Measurements from ENCODE around the gene OSBPL3. TPM values are rescaled to one million over a fixed set of nuclear protein-coding genes. Genes with fewer than 3 reads are reported as not detected.

Gene OSBPL3
- total RNA-seq, 1 experiment from 2014 or later, result 8.6 TPM

DNA sequence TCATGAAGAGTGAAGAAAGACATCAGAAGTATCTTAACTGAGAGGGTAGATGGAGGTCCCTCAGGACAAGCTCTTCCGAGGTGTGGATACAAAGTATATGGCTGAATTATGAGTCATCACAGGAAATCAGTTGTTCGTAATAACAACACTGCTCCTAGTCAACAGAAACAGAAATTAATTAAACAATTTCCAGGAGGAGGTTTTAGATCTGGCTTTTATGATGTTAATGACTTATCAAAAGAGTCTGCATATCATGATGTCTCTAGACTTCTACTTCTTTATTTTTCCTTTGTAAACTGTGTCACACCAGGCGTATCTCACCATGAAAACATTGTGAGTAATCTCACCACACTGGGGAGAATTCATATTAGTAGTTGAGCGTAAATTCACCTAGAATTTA, 31.2 kb downstream of the OSBPL3 start:
- Histone ChIP-seq H3K27ac (ENCODE audit: insufficient read length, low read depth, low read length) (no peak overlapping the region), H3K23me2 (ENCODE audit: insufficient read length, low read depth, low read length, poor library complexity, severe bottlenecking) (no peaks in the 10 kb centered on the region), H4K20me1 (ENCODE audit: control insufficient read depth, insufficient read depth, insufficient read length) (no peaks in the 10 kb centered on the region), H2BK5ac (ENCODE audit: insufficient read length, low read length) (no peak overlapping the region), H4K91ac (ENCODE audit: insufficient read length, low read depth, low read length) (no peak overlapping the region), H3K18ac (ENCODE audit: insufficient read length, low read depth, low read length) (no peak overlapping the region), H3K9ac (ENCODE audit: extremely low read depth, insufficient read length, low read length) (no peak overlapping the region), H2BK20ac (ENCODE audit: low read depth, low read length, poor library complexity, severe bottlenecking) (no peak overlapping the region), H2AK5ac (ENCODE audit: insufficient read length, low read length) (no peak overlapping the region), H4K8ac (replicated peaks; ENCODE audit: insufficient read length, low read depth, low read length) (no peak overlapping the region), H2BK120ac (ENCODE audit: low read depth, low read length, poor library complexity, severe bottlenecking) (no peak overlapping the region), H3K79me1 (ENCODE audit: insufficient read depth, low read depth, low read length, poor library complexity, severe bottlenecking) (no peaks in the 10 kb centered on the region), H3K4me2 (ENCODE audit: insufficient read depth, insufficient read length, low read length) (no peak overlapping the region), H3K9me3 (ENCODE audit: control insufficient read depth, low read depth, low read length) (no peaks in the 10 kb centered on the region), H3K4ac (ENCODE audit: low read depth, low read length) (no peak overlapping the region), H3K56ac (ENCODE audit: insufficient read length, low read depth, low read length) (no peak overlapping the region), H3K79me2 (ENCODE audit: insufficient read depth, low read length) (no peaks in the 10 kb centered on the region; the same call in 1 of the 2 replicates), H2BK12ac (ENCODE audit: insufficient read length, low read depth, low read length) (no peak overlapping the region), H3T11ph (ENCODE audit: low read length) (no peak overlapping the region), H3K27me3 (ENCODE audit: insufficient read depth, low read length) (no peaks in the 10 kb centered on the region), H4K5ac (ENCODE audit: insufficient read length, low read depth, low read length) (no peak overlapping the region), H3K4me1 (ENCODE audit: insufficient read depth, low read length) (no peaks in the 10 kb centered on the region), H2AFZ (ENCODE audit: low read length) (no peak overlapping the region), H3K23ac (ENCODE audit: insufficient read length, low read depth, low read length) (no peak overlapping the region), H2BK15ac (ENCODE audit: low read depth, low read length) (no peak overlapping the region), H3K14ac (ENCODE audit: insufficient read depth, low read length) (no peak overlapping the region)
- Mint-ChIP-seq H3K36me3 (ENCODE audit: insufficient read depth in 1 of 3, low read depth in 3 of 3) (no peaks in the 10 kb centered on the region), H3K4me1 (peaks cover 7 to 9% of the 10 kb centered on the region in 2 experiments), H3K27ac (no peak overlapping the region; a peak in 1 of 7 replicates), H3K9me3 (no peaks in the 10 kb centered on the region), H3K4me3 (no peak overlapping the region), H3K27me3 (ENCODE audit: low read depth) (no peaks in the 10 kb centered on the region)
- TF ChIP-seq, protein P1, sequence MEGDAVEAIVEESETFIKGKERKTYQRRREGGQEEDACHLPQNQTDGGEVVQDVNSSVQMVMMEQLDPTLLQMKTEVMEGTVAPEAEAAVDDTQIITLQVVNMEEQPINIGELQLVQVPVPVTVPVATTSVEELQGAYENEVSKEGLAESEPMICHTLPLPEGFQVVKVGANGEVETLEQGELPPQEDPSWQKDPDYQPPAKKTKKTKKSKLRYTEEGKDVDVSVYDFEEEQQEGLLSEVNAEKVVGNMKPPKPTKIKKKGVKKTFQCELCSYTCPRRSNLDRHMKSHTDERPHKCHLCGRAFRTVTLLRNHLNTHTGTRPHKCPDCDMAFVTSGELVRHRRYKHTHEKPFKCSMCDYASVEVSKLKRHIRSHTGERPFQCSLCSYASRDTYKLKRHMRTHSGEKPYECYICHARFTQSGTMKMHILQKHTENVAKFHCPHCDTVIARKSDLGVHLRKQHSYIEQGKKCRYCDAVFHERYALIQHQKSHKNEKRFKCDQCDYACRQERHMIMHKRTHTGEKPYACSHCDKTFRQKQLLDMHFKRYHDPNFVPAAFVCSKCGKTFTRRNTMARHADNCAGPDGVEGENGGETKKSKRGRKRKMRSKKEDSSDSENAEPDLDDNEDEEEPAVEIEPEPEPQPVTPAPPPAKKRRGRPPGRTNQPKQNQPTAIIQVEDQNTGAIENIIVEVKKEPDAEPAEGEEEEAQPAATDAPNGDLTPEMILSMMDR (conservative IDR thresholded peaks at IDR 0.05), result no peak
- no CpG with 5 or more reads among the region's 4 CpGs for WGBS (ENCODE audit: extremely low coverage, insufficient read length, low lambda C conversion rate)
- no peak for DNase-seq

Data from H9 (cell line).